HEK293 (cell line): ENCODE results near the gene RTN4.

Experiments
- CTCF ChIA-PET: fragments of 350-600 bp; formaldehyde crosslinking; extraction: SDS; loops from one replicate; lab custom pipeline; 2021; ENCODE audit warnings: antibody characterized with exemption; lab: Yijun Ruan, JAX
- POLR2A ChIA-PET: fragments of 300-600 bp; formaldehyde crosslinking; extraction: SDS; loops from one replicate; lab custom pipeline; 2020; ENCODE audit warnings: antibody characterized with exemption, inconsistent platforms; lab: Yijun Ruan, JAX
- H3K27ac ChIP-seq: fragments of 200-500 bp; sonication (Bioruptor generic); 2 replicates; pipeline ENCODE4 v1.5.1; 2014; ENCODE audit warnings: low read depth, low read length, control low read depth, inconsistent platforms; ENCODE audit errors: extremely low read depth
- H3K36me3 ChIP-seq, 2 experiments: fragments of 200-500 bp in 1 of 2; sonication (Bioruptor generic) in 1 of 2; 1 replicate in 1 of 2; 2 replicates in 1 of 2; pipeline ENCODE4 v1.5.1; 2014 to 2017; ENCODE audit warnings: inconsistent platforms in 2 of 2, low read length in 2 of 2; ENCODE audit not compliant: control insufficient read depth in 2 of 2, insufficient read depth in 1 of 2
- H3K4me1 ChIP-seq: fragments of 200-500 bp; sonication (Bioruptor generic); 2 replicates; pipeline ENCODE4 v1.5.1; 2014; ENCODE audit warnings: mild to moderate bottlenecking, low read length, inconsistent platforms; ENCODE audit not compliant: control insufficient read depth, insufficient read depth
- H3K4me3 ChIP-seq: 2 replicates; pipeline ENCODE4 v1.5.1; 2011; ENCODE audit warnings: low read depth, mild to moderate bottlenecking, control low read depth, low read length, moderate library complexity
- H3K9me3 ChIP-seq: fragments of 200-500 bp; sonication (Bioruptor generic); 2 replicates; pipeline ENCODE4 v1.5.1; 2014; ENCODE audit warnings: low read depth, low read length, inconsistent platforms; ENCODE audit not compliant: control insufficient read depth, insufficient read depth
- BCL11A ChIP-seq: fragments of 450-650 bp; formaldehyde crosslinking; IDR thresholded peaks from 2 replicates; pipeline ENCODE4 v1.5.1; 2016; ENCODE audit warnings: low read depth, missing biosample characterization, missing genetic modification characterization
- EGR2 ChIP-seq: fragments of 450-650 bp; formaldehyde crosslinking; IDR thresholded peaks from 2 replicates; pipeline ENCODE4 v1.5.1; 2016; ENCODE audit warnings: low read depth, missing biosample characterization, missing genetic modification characterization
- INSM2 ChIP-seq: fragments of 450-650 bp; formaldehyde crosslinking; IDR thresholded peaks from 2 replicates; pipeline ENCODE4 v1.5.1; 2016; ENCODE audit warnings: missing biosample characterization, missing genetic modification characterization
- KLF1 ChIP-seq: fragments of 450-650 bp; formaldehyde crosslinking; IDR thresholded peaks from 2 replicates; pipeline ENCODE4 v1.5.1; 2016; ENCODE audit warnings: missing biosample characterization, missing genetic modification characterization
- KLF10 ChIP-seq: fragments of 450-650 bp; IDR thresholded peaks from 2 replicates; pipeline ENCODE4 v1.5.1; 2018; ENCODE audit warnings: missing biosample characterization, mild to moderate bottlenecking, missing genetic modification characterization
- ZNF114 ChIP-seq: fragments of 450-650 bp; formaldehyde crosslinking; IDR thresholded peaks from 2 replicates; pipeline ENCODE4 v1.5.0; 2017; ENCODE audit warnings: missing biosample characterization, missing genetic modification characterization
- ZNF140 ChIP-seq: fragments of 450-650 bp; formaldehyde crosslinking; IDR thresholded peaks from 2 replicates; pipeline ENCODE4 v1.5.1; 2016; ENCODE audit warnings: missing biosample characterization, missing genetic modification characterization
- ZNF214 ChIP-seq: fragments of 450-650 bp; formaldehyde crosslinking; IDR thresholded peaks from 2 replicates; pipeline ENCODE4 v1.5.1; 2017; ENCODE audit warnings: missing biosample characterization, mild to moderate bottlenecking, missing genetic modification characterization, borderline replicate concordance
- ZNF280C ChIP-seq: fragments of 450-650 bp; formaldehyde crosslinking; IDR thresholded peaks from 2 replicates; pipeline ENCODE4 v1.5.1; 2016; ENCODE audit warnings: missing biosample characterization, missing genetic modification characterization
- ZNF280D ChIP-seq: fragments of 450-650 bp; formaldehyde crosslinking; IDR thresholded peaks from 2 replicates; pipeline ENCODE4 v1.5.1; 2016; ENCODE audit warnings: missing biosample characterization, missing genetic modification characterization
- ZNF433 ChIP-seq: fragments of 450-650 bp; formaldehyde crosslinking; IDR thresholded peaks from 2 replicates; pipeline ENCODE4 v1.5.1; 2016; ENCODE audit warnings: missing biosample characterization, missing genetic modification characterization, low read depth
- ZNF449 ChIP-seq: fragments of 450-650 bp; formaldehyde crosslinking; IDR thresholded peaks from 2 replicates; pipeline ENCODE4 v1.5.1; 2017; ENCODE audit warnings: missing biosample characterization, mild to moderate bottlenecking, missing genetic modification characterization, moderate library complexity
- ZNF521 ChIP-seq: fragments of 450-650 bp; formaldehyde crosslinking; IDR thresholded peaks from 2 replicates; pipeline ENCODE4 v1.5.1; 2017; ENCODE audit warnings: missing biosample characterization, mild to moderate bottlenecking, missing genetic modification characterization
- ZNF558 ChIP-seq: fragments of 450-650 bp; formaldehyde crosslinking; IDR thresholded peaks from 2 replicates; pipeline ENCODE4 v1.5.1; 2016; ENCODE audit warnings: missing biosample characterization, missing genetic modification characterization
- ZNF621 ChIP-seq: fragments of 450-650 bp; formaldehyde crosslinking; IDR thresholded peaks from 2 replicates; pipeline ENCODE4 v1.5.1; 2017; ENCODE audit warnings: missing biosample characterization, missing genetic modification characterization
- ZNF658 ChIP-seq: fragments of 450-650 bp; formaldehyde crosslinking; IDR thresholded peaks from 2 replicates; pipeline ENCODE4; 2016; ENCODE audit warnings: missing biosample characterization, missing genetic modification characterization
- ZNF670 ChIP-seq: fragments of 450-650 bp; formaldehyde crosslinking; IDR thresholded peaks from 2 replicates; pipeline ENCODE4 v1.5.1; 2016; ENCODE audit warnings: missing biosample characterization, missing genetic modification characterization, low read depth
- TF ChIP-seq, protein P1 (sequence below): fragments of 450-650 bp; formaldehyde crosslinking; IDR thresholded peaks from 2 replicates; pipeline ENCODE4 v1.5.1; 2016; ENCODE audit warnings: missing biosample characterization, missing genetic modification characterization, low read depth

RTN4 gene

GRCh38 chr2:55063713-55064323, 13.6 kb upstream of the RTN4 start (continued):
- TF ChIP-seq ZNF449 (tag by site-specific recombination) (no peak), INSM2 (tag by site-specific recombination) (no peak), ZNF558 (no peak), ZNF670 (tag by site-specific recombination) (no peak), ZNF433 (no peak)

GRCh38 chr2:55063226-55063625, 13.0 kb upstream of the RTN4 start:
- POLR2A ChIA-PET: no interaction called here
- CTCF ChIA-PET: interaction anchor here (0.8 to 1.0 kb wide), 2 partner anchors 23 to 109 kb away, joined by 4 read pairs; no protein-coding TSS in a partner anchor
- H3K36me3 ChIP-seq: no peaks in the 10 kb centered on the region
- no peak overlapping the region for H3K27ac ChIP-seq
- TF ChIP-seq ZNF114 (tag by site-specific recombination) (no peak), ZNF280C (tag by site-specific recombination) (no peak), EGR2 (tag by site-specific recombination) (no peak), KLF1 (no peak), BCL11A (tag by site-specific recombination) (no peak), ZNF621 (no peak), ZNF214 (tag by site-specific recombination) (no peak), ZNF140 (tag by site-specific recombination) (no peak), ZNF521 (no peak), ZNF658 (tag by site-specific recombination) (no peak), ZNF280D (no peak), KLF10 (tag by site-specific recombination) (no peak)
- TF ChIP-seq, protein P1, sequence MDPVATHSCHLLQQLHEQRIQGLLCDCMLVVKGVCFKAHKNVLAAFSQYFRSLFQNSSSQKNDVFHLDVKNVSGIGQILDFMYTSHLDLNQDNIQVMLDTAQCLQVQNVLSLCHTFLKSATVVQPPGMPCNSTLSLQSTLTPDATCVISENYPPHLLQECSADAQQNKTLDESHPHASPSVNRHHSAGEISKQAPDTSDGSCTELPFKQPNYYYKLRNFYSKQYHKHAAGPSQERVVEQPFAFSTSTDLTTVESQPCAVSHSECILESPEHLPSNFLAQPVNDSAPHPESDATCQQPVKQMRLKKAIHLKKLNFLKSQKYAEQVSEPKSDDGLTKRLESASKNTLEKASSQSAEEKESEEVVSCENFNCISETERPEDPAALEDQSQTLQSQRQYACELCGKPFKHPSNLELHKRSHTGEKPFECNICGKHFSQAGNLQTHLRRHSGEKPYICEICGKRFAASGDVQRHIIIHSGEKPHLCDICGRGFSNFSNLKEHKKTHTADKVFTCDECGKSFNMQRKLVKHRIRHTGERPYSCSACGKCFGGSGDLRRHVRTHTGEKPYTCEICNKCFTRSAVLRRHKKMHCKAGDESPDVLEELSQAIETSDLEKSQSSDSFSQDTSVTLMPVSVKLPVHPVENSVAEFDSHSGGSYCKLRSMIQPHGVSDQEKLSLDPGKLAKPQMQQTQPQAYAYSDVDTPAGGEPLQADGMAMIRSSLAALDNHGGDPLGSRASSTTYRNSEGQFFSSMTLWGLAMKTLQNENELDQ (tag by site-specific recombination): no peak
- no peaks in the 10 kb centered on the region for H3K9me3 ChIP-seq
- no peaks in the 10 kb centered on the region for H3K4me1 ChIP-seq
- no peak overlapping the region for H3K4me3 ChIP-seq
